Hepatocyte (in vitro differentiated cells): ENCODE data around the gene HSD11B1.

Source experiments
- CTCF ChIP-seq: fragments of 200-600 bp; sonication (generic); IDR thresholded peaks from 2 replicates; pipeline ENCODE4 v1.5.1; 2016; ENCODE audit warnings: antibody characterized with exemption, mild to moderate bottlenecking; ENCODE audit not compliant: poor library complexity
- EZH2 ChIP-seq: fragments of 200-600 bp; sonication (generic); IDR thresholded peaks from 2 replicates; pipeline ENCODE4 v1.6.1; 2016; ENCODE audit warnings: antibody characterized with exemption, mild to moderate bottlenecking, borderline replicate concordance
- EZH2phosphoT487 ChIP-seq: fragments of 200-600 bp; sonication (generic); IDR thresholded peaks from one replicate; pipeline ENCODE4 v1.6.1; 2018; ENCODE audit warnings: antibody characterized with exemption, mild to moderate bottlenecking, low read depth, moderate library complexity; ENCODE audit not compliant: unreplicated experiment, severe bottlenecking

GRCh38 chr1:209704584-209704983, at the start of gene HSD11B1:
- TF ChIP-seq EZH2, result no peak
- no peak for TF ChIP-seq CTCF
- TF ChIP-seq EZH2phosphoT487, result no peak
